ENCODE data around the gene APOA5. TPM values are rescaled to one million over a fixed set of nuclear protein-coding genes. Genes with fewer than 3 reads are reported as not detected.

The APOA5 gene
- polyA plus RNA-seq, 3 donors, result not detected

- Histone ChIP-seq H4K20me1 (ENCODE audit: insufficient read depth, low read length) (no peaks in the 10 kb centered on the region), H3K27ac (ENCODE audit: low read depth in 1 of 2, low read length in 2 of 2) (no peak overlapping the region), H3K9ac (ENCODE audit: insufficient read depth, low read length, poor library complexity, severe bottlenecking) (no peak overlapping the region), H3K9me3 (replicated peaks in 1 of 2; ENCODE audit: control insufficient read depth in 1 of 2, insufficient read depth in 1 of 2, low read length in 2 of 2) (no peaks in the 10 kb centered on the region), H3K4me3 (replicated peaks in 1 of 3; ENCODE audit: low read depth in 2 of 3, low read length in 3 of 3) (no peak overlapping the region), H3K4me1 (ENCODE audit: control insufficient read depth in 1 of 2, insufficient read depth in 2 of 2, low read length in 2 of 2) (no peaks in the 10 kb centered on the region), H3K27me3 (ENCODE audit: control insufficient read depth in 2 of 2, insufficient read depth in 2 of 2, low read length in 2 of 2) (no peaks in the 10 kb centered on the region), H2AFZ (ENCODE audit: insufficient read depth, low read depth, low read length, poor library complexity, severe bottlenecking) (no peak overlapping the region), H3K36me3 (replicated peaks in 1 of 2; ENCODE audit: control insufficient read depth in 1 of 2, insufficient read depth in 2 of 2, low read length in 2 of 2) (no peaks in the 10 kb centered on the region), H3K4me2 (replicated peaks; ENCODE audit: extremely low read depth, low read length, poor library complexity, severe bottlenecking) (no peak overlapping the region), H3K79me2 (ENCODE audit: insufficient read depth, low read length) (no peaks in the 10 kb centered on the region)
- intact Hi-C loops (cut with micrococcal nuclease), result no loop called here
- Mint-ChIP-seq H3K27me3 (ENCODE audit: low read depth in 3 of 3) (peaks cover 2 to 8% (median 3%) of the 10 kb centered on the region in 3 donors), H3K36me3 (no peaks in the 10 kb centered on the region), H3K4me1 (peaks cover 13% of the 10 kb centered on the region), H3K27ac (no peak overlapping the region), H3K9me3 (peaks cover 0 to 4% (median 0%) of the 10 kb centered on the region in 7 donors), H3K4me3 (no peak overlapping the region)
- WGBS (ENCODE audit: insufficient coverage), result no CpG with 5 or more reads among the region's 4 CpGs
- no peak for TF ChIP-seq CTCF (IDR thresholded peaks at IDR 0.05)
- DNase-seq, result no peak
Observed at GRCh38 chr11:116812109-116812508, 20.4 kb upstream of the APOA5 start.

GRCh38 chr11:116811194-116811593, 19.5 kb upstream of the APOA5 start:
- no CpG with 5 or more reads among the region's 3 CpGs for WGBS (ENCODE audit: insufficient coverage)
- peaks cover 13% of the 10 kb centered on the region for H3K4me1 Mint-ChIP-seq
- no peak for TF ChIP-seq CTCF (IDR thresholded peaks at IDR 0.05)
- H3K27me3 Mint-ChIP-seq (ENCODE audit: low read depth in 3 of 3), result peaks cover 2 to 8% (median 3%) of the 10 kb centered on the region in 3 donors
- Histone ChIP-seq H2AFZ (ENCODE audit: insufficient read depth, low read depth, low read length, poor library complexity, severe bottlenecking) (no peak overlapping the region), H3K79me2 (ENCODE audit: insufficient read depth, low read length) (no peaks in the 10 kb centered on the region), H4K20me1 (ENCODE audit: insufficient read depth, low read length) (no peaks in the 10 kb centered on the region), H3K27me3 (ENCODE audit: control insufficient read depth in 2 of 2, insufficient read depth in 2 of 2, low read length in 2 of 2) (no peaks in the 10 kb centered on the region), H3K4me3 (replicated peaks in 1 of 3; ENCODE audit: low read depth in 2 of 3, low read length in 3 of 3) (no peak overlapping the region), H3K36me3 (replicated peaks in 1 of 2; ENCODE audit: control insufficient read depth in 1 of 2, insufficient read depth in 2 of 2, low read length in 2 of 2) (no peaks in the 10 kb centered on the region), H3K4me1 (ENCODE audit: control insufficient read depth in 1 of 2, insufficient read depth in 2 of 2, low read length in 2 of 2) (no peaks in the 10 kb centered on the region), H3K9ac (ENCODE audit: insufficient read depth, low read length, poor library complexity, severe bottlenecking) (no peak overlapping the region), H3K4me2 (replicated peaks; ENCODE audit: extremely low read depth, low read length, poor library complexity, severe bottlenecking) (no peak overlapping the region), H3K27ac (ENCODE audit: low read depth in 1 of 2, low read length in 2 of 2) (no peak overlapping the region), H3K9me3 (replicated peaks in 1 of 2; ENCODE audit: control insufficient read depth in 1 of 2, insufficient read depth in 1 of 2, low read length in 2 of 2) (no peaks in the 10 kb centered on the region)
- peaks cover 0 to 4% (median 0%) of the 10 kb centered on the region in 7 donors for H3K9me3 Mint-ChIP-seq
- no peak overlapping the region for H3K27ac Mint-ChIP-seq
- DNase-seq, result no peak
- H3K36me3 Mint-ChIP-seq, result no peaks in the 10 kb centered on the region
- intact Hi-C loops (cut with micrococcal nuclease), result no loop called here
- H3K4me3 Mint-ChIP-seq, result no peak overlapping the region
